HG02938 (cell line): Measurements from ENCODE around the gene RBM12.

Experiments
- ATAC-seq: cut with Tn5 transposase; IDR thresholded peaks from one replicate; pipeline ENCODE4 v1.9.1; 2021; ENCODE audit warnings: mild to moderate bottlenecking, moderate library complexity; ENCODE audit not compliant: unreplicated experiment

RBM12 gene

GRCh38 chr20:35654415-35654814, 10.3 kb downstream of the RBM12 start:
- ATAC-seq: no peak

- ATAC-seq: no peak
Observed at GRCh38 chr20:35653893-35654292, 10.8 kb downstream of the RBM12 start.

- ATAC-seq: no peak
Observed at GRCh38 chr20:35653430-35653734, 11.3 kb downstream of the RBM12 start.

GRCh38 chr20:35652641-35653429, 11.9 kb downstream of the RBM12 start:
- ATAC-seq: no peak

- no peak for ATAC-seq
Observed at GRCh38 chr20:35651958-35652357, 12.7 kb downstream of the RBM12 start.

- ATAC-seq: no peak
Observed at GRCh38 chr20:35650632-35651031, 14.1 kb downstream of the RBM12 start.

GRCh38 chr20:35648836-35649235, 15.9 kb downstream of the RBM12 start:
- ATAC-seq: no peak

GRCh38 chr20:35644806-35645205, 19.9 kb downstream of the RBM12 start:
- no peak for ATAC-seq

GRCh38 chr20:35643045-35643444, 21.7 kb downstream of the RBM12 start:
- no peak for ATAC-seq

- no peak for ATAC-seq
Observed at GRCh38 chr20:35641743-35642142, 23.0 kb downstream of the RBM12 start.

- ATAC-seq: no peak
Observed at GRCh38 chr20:35640724-35641123, 24.0 kb downstream of the RBM12 start.

GRCh38 chr20:35638751-35639150, 25.9 kb downstream of the RBM12 start:
- no peak for ATAC-seq

GRCh38 chr20:35637276-35637675, 27.4 kb downstream of the RBM12 start:
- no peak for ATAC-seq

GRCh38 chr20:35636095-35636494, 28.6 kb downstream of the RBM12 start:
- no peak for ATAC-seq

- no peak for ATAC-seq
Observed at GRCh38 chr20:35635652-35636051, 29.0 kb downstream of the RBM12 start.

GRCh38 chr20:35632539-35633115, 32.1 kb downstream of the RBM12 start:
- ATAC-seq: no peak

- no peak for ATAC-seq
Observed at GRCh38 chr20:35630636-35631035, 34.1 kb downstream of the RBM12 start.

- no peak for ATAC-seq
Observed at GRCh38 chr20:35629427-35630145, 35.1 kb downstream of the RBM12 start.

GRCh38 chr20:35627121-35627520, 37.6 kb downstream of the RBM12 start:
- ATAC-seq: no peak

- no peak for ATAC-seq
Observed at GRCh38 chr20:35626386-35627001, 38.2 kb downstream of the RBM12 start.

- ATAC-seq: no peak
Observed at GRCh38 chr20:35625584-35626385, 38.9 kb downstream of the RBM12 start.
